HG03139 (cell line): ENCODE results near the gene SPATA17.

Experiments used
- ATAC-seq: cut with Tn5 transposase; IDR thresholded peaks from one replicate; pipeline ENCODE4 v1.9.1; 2021; ENCODE audit not compliant: unreplicated experiment

SPATA17 gene

DNA sequence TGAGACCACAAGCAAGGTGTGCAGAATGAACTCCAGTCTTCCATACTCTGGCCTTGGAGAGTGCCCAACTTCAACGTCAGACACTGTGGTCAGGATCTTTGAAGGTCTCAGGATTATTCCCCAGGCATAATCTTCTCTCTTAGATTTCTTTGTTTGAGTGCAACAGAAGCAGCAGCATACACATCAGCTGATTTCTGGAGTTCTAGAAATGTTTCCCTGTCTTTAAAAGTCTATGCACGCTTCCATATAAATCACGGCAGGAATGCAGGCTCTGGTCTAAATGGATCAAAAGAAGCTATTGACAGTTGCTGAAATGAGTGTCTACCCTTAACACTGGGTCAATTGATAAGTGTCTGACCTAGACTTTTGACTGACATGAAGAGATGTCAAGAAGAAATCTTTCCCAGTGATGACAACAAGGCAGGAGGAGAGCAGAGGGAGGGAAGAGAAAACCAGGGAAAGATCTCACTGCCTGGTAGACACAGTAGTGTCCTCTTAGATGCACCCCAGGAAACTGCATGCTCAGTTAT lies 279.7 kb downstream of the SPATA17 start:
- no peak for ATAC-seq

- no peak for ATAC-seq
These were observed 280.8 kb downstream of the SPATA17 start for GRCh38 chr1:217911908-217912307.

DNA sequence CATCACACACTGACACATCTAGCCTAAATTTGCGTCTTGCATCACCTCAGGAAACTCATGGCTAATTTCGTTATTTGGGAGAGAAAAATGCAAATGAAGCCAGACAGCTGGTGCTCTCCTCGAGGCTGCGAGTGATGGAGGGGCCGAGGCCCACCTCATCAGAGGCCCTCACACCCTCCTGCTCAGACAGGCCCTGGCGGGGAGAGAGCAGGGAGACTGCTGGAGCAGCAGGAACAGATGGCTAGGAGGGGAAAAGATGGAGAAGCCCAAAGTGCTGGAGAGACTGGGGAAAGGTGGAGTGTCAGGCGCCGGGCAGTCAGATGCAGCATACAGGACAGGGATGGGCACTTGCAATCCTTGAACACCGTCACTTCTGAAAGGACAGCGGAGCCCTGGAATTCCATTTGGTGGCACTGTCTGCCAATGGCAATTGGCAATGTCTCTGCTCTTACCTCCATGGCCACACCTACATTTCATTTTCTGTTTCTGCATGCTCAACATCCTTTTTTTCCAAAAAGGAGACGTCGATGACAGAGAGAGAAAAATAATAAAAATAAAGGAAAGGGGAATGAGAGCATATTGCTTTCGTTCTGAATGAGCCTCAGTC lies 286.2 kb downstream of the SPATA17 start:
- no peak for ATAC-seq

DNA sequence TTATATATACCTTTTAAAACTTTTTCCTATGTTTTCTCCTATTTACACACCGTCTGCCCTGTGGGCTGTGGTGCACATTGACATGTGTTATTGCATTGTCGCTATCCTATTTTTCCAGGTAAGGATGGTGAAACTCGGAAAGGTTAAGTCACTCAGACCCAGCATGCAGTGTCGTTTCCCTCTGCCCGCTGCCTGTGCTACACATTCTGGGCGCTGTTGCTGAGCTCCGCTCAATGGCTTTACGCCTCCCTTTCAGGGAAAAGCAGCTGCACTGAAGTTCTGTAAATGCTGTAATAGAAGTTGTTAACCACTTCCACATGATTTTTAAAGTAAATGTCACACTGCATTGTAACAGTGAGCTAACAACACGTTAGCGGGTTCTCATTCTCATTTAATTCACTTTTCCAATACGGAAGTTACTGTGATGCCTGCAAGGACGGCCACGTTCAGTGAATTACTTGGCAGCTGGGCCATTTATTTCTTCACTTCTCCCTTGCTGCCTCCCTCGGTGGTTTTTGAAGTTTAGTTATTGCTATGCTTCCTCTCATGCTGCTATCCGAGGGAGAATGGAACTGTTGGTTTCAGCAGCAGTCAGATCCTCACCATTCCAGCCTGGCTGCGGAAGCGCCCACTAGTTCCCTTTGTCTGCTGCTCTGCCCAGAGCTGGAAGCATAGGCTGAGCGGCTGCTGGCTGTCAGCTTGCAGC lies 288.7 kb downstream of the SPATA17 start:
- ATAC-seq, result no peak
